ENCODE data around the gene KLB. TPM values are rescaled to one million over a fixed set of nuclear protein-coding genes. Genes with fewer than 3 reads are reported as not detected.

Gene KLB
- total and polyA plus RNA-seq, 4 donors = 13.5 to 31.0 (median 22.8) TPM

DNA sequence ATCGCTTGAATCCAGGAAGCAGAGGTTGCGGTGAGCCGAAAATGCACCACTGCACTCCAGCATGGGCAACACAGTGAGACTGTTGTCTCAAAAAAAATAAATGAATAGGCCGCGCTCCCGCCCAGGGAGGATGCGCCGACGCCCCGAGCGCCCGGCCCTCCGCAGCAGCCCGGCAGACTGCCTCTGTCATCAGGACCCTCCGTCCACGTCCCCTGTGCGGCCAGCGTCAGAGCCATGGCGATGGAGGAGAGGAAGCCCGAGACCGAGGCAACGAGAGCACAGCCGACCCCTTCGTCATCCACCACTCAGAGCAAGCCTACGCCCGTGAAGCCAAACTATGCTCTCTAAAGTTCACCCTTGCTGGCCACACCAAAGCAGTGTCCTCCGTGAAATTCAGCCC is 73.5 kb downstream of the KLB start:
- H3K9me3 ChIP-seq (ENCODE audit: control insufficient read depth in 4 of 4, low read length in 3 of 4) = no peaks in the 10 kb centered on the region
- H3K36me3 ChIP-seq (ENCODE audit: control insufficient read depth in 4 of 4, insufficient read depth in 3 of 4, low read depth in 1 of 4, low read length in 3 of 4) = peaks cover 0 to 4% (median 0%) of the 10 kb centered on the region in 4 donors
- H3K4me3 ChIP-seq (ENCODE audit: low read depth in 1 of 3, low read length in 3 of 3) = no peak overlapping the region
- no peak for DNase-seq (ENCODE audit: low spot score)
- no peaks in the 10 kb centered on the region for H3K4me1 ChIP-seq (ENCODE audit: control insufficient read depth in 4 of 4, insufficient read depth in 4 of 4, low read length in 3 of 4)
- H3K9ac ChIP-seq (ENCODE audit: low read depth in 1 of 2, low read length in 2 of 2) = no peak overlapping the region
- no peaks in the 10 kb centered on the region for H3K27me3 ChIP-seq (ENCODE audit: control insufficient read depth in 4 of 4, insufficient read depth in 4 of 4, low read length in 3 of 4)
- 97% methylated on average over 27 of the region's 27 CpGs for WGBS
- TF ChIP-seq RXRA (IDR thresholded peaks at IDR 0.05) (no peak), FOXA2 (IDR thresholded peaks at IDR 0.05) (no peak), SP1 (IDR thresholded peaks at IDR 0.05) (no peak), JUND (IDR thresholded peaks at IDR 0.05) (no peak), NR2F2 (IDR thresholded peaks at IDR 0.05) (no peak), GABPA (IDR thresholded peaks at IDR 0.05 in 1 of 2, conservative IDR thresholded peaks at IDR 0.05 in 1 of 2) (no peak), RAD21 (IDR thresholded peaks at IDR 0.05) (no peak), FOXA1 (IDR thresholded peaks at IDR 0.05) (no peak), HNF4A (conservative IDR thresholded peaks at IDR 0.05) (no peak)
- TF ChIP-seq, protein P1, sequence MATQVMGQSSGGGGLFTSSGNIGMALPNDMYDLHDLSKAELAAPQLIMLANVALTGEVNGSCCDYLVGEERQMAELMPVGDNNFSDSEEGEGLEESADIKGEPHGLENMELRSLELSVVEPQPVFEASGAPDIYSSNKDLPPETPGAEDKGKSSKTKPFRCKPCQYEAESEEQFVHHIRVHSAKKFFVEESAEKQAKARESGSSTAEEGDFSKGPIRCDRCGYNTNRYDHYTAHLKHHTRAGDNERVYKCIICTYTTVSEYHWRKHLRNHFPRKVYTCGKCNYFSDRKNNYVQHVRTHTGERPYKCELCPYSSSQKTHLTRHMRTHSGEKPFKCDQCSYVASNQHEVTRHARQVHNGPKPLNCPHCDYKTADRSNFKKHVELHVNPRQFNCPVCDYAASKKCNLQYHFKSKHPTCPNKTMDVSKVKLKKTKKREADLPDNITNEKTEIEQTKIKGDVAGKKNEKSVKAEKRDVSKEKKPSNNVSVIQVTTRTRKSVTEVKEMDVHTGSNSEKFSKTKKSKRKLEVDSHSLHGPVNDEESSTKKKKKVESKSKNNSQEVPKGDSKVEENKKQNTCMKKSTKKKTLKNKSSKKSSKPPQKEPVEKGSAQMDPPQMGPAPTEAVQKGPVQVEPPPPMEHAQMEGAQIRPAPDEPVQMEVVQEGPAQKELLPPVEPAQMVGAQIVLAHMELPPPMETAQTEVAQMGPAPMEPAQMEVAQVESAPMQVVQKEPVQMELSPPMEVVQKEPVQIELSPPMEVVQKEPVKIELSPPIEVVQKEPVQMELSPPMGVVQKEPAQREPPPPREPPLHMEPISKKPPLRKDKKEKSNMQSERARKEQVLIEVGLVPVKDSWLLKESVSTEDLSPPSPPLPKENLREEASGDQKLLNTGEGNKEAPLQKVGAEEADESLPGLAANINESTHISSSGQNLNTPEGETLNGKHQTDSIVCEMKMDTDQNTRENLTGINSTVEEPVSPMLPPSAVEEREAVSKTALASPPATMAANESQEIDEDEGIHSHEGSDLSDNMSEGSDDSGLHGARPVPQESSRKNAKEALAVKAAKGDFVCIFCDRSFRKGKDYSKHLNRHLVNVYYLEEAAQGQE (IDR thresholded peaks at IDR 0.05) = no peak
- TF ChIP-seq, protein P2, sequence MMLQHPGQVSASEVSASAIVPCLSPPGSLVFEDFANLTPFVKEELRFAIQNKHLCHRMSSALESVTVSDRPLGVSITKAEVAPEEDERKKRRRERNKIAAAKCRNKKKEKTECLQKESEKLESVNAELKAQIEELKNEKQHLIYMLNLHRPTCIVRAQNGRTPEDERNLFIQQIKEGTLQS (IDR thresholded peaks at IDR 0.05) = no peak
- TF ChIP-seq, protein P3, sequence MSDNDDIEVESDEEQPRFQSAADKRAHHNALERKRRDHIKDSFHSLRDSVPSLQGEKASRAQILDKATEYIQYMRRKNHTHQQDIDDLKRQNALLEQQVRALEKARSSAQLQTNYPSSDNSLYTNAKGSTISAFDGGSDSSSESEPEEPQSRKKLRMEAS (IDR thresholded peaks at IDR 0.05) = no peak
- TF ChIP-seq, protein P4, sequence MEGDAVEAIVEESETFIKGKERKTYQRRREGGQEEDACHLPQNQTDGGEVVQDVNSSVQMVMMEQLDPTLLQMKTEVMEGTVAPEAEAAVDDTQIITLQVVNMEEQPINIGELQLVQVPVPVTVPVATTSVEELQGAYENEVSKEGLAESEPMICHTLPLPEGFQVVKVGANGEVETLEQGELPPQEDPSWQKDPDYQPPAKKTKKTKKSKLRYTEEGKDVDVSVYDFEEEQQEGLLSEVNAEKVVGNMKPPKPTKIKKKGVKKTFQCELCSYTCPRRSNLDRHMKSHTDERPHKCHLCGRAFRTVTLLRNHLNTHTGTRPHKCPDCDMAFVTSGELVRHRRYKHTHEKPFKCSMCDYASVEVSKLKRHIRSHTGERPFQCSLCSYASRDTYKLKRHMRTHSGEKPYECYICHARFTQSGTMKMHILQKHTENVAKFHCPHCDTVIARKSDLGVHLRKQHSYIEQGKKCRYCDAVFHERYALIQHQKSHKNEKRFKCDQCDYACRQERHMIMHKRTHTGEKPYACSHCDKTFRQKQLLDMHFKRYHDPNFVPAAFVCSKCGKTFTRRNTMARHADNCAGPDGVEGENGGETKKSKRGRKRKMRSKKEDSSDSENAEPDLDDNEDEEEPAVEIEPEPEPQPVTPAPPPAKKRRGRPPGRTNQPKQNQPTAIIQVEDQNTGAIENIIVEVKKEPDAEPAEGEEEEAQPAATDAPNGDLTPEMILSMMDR (IDR thresholded peaks at IDR 0.05; ENCODE audit: low read depth, low read length, missing input control) = no peak
- TF ChIP-seq, protein P5, sequence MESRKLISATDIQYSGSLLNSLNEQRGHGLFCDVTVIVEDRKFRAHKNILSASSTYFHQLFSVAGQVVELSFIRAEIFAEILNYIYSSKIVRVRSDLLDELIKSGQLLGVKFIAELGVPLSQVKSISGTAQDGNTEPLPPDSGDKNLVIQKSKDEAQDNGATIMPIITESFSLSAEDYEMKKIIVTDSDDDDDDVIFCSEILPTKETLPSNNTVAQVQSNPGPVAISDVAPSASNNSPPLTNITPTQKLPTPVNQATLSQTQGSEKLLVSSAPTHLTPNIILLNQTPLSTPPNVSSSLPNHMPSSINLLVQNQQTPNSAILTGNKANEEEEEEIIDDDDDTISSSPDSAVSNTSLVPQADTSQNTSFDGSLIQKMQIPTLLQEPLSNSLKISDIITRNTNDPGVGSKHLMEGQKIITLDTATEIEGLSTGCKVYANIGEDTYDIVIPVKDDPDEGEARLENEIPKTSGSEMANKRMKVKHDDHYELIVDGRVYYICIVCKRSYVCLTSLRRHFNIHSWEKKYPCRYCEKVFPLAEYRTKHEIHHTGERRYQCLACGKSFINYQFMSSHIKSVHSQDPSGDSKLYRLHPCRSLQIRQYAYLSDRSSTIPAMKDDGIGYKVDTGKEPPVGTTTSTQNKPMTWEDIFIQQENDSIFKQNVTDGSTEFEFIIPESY (IDR thresholded peaks at IDR 0.05) = no peak
- H3K27ac ChIP-seq (ENCODE audit: low read depth in 1 of 2, low read length in 2 of 2) = no peak overlapping the region
